ENCODE data around the gene CDH5. TPM values are rescaled to one million over a fixed set of nuclear protein-coding genes. Genes with fewer than 3 reads are reported as not detected.

CDH5 gene
- total RNA-seq, 2 experiments from 2014 or later, result not detected

GRCh38 chr16:66405057-66405783, 38.7 kb downstream of the CDH5 start:
- CTCF ChIA-PET (ENCODE audit: unreplicated experiment), result interaction anchor here (0.6 to 1.2 kb wide), 4 partner anchors 40 to 463 kb away, joined by 3 to 5 read pairs (median 3); no protein-coding TSS in a partner anchor
- TF ChIP-seq CTCF (conservative IDR thresholded peaks at IDR 0.05; ENCODE audit: low read length) (no peak), EZH2phosphoT487 (IDR thresholded peaks at IDR 0.05; ENCODE audit: borderline replicate concordance, low read depth, low read length) (no peak)

DNA sequence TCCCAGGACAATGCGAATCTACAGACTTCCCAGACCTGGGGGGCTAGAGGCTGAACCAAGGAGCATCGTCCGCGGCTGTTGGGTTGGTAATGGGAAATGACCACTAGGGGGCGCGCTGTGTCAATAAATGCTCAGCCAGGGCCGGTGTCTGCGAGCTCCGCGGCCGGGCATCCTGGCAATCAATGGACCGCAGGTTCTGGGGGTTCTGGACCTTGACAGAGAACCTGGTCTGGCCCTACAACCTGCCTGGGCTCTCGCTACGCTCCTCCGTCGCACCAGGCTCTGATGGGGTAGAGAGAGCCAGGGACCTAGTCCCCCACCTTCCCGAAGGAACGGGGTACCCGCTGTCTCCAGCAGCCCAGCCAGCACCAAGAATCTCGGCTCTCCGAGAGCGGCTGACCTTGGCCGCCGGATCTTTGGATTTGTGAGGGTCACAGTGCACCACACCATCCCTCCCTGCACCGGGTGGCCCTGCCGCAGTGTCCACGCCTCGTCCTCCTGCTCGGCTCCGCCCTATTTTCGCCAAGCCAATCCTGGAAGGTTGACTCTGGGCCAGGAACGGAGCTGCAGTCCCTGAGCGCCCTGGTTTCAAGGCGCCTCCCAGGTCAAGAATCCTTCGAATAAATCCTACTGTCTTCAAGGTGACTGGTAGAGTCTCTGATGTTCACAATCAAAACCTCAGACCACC, 40.2 kb downstream of the CDH5 start:
- ChIA-PET POLR2A (interaction anchor here (0.7 to 1.7 kb wide), 2 partner anchors 70 to 117 kb away, joined by 3 to 4 read pairs; no protein-coding TSS in a partner anchor), CTCF (ENCODE audit: unreplicated experiment) (interaction anchor here (0.6 kb wide), 1 partner anchor 196 kb away, joined by 3 read pairs; no protein-coding TSS in a partner anchor)
- peak overlapping the region; percentile 79 for H3K4me2 ChIP-seq (ENCODE audit: low read length)
- H3K9me2 ChIP-seq (ENCODE audit: insufficient read depth, low read length), result no peaks in the 10 kb centered on the region
- no peaks in the 10 kb centered on the region for H3K36me3 ChIP-seq (ENCODE audit: insufficient read depth, low read length)
- intact Hi-C loops (cut with micrococcal nuclease; ENCODE audit: unreplicated experiment), result loop anchor here (1.0 to 10.0 kb wide), 6 partner anchors 77 to 466 kb away; no protein-coding TSS in a partner anchor
- no peak overlapping the region for H3K27ac ChIP-seq (ENCODE audit: low read depth, low read length, poor library complexity, severe bottlenecking)
- no peak for TF ChIP-seq EZH2phosphoT487 (IDR thresholded peaks at IDR 0.05; ENCODE audit: borderline replicate concordance, low read depth, low read length)
- TF ChIP-seq CTCF (conservative IDR thresholded peaks at IDR 0.05; ENCODE audit: low read length), result peak; percentile 90
- peaks cover 15% of the 10 kb centered on the region for H3K4me1 ChIP-seq (ENCODE audit: insufficient read depth, low read length, poor library complexity, severe bottlenecking)
- DNase-seq (ENCODE audit: low spot score), result peak; percentile 82
- no peaks in the 10 kb centered on the region; the same call in 1 of the 2 replicates for H3K9me3 ChIP-seq (ENCODE audit: low read length)
- BruUV-seq (replicated peaks), result no TSS peak
- H3K4me3 ChIP-seq (ENCODE audit: low read depth, low read length, poor library complexity, severe bottlenecking), result peak overlapping the region; percentile 59
- no peaks in the 10 kb centered on the region for H3K79me2 ChIP-seq (ENCODE audit: insufficient read depth, low read depth, low read length)
- H2AFZ ChIP-seq (ENCODE audit: low read length), result peak overlapping the region; percentile 89
- no peaks in the 10 kb centered on the region for H4K20me1 ChIP-seq (ENCODE audit: insufficient read depth, low read length)

More at GRCh38 chr16:66405057-66405783, 38.7 kb downstream of the CDH5 start:
- Histone ChIP-seq H3K9me3 (ENCODE audit: low read length) (no peaks in the 10 kb centered on the region), H4K20me1 (ENCODE audit: insufficient read depth, low read length) (no peaks in the 10 kb centered on the region), H3K4me2 (ENCODE audit: low read length) (no peak overlapping the region), H3K36me3 (ENCODE audit: insufficient read depth, low read length) (no peaks in the 10 kb centered on the region), H3K4me3 (ENCODE audit: low read depth, low read length, poor library complexity, severe bottlenecking) (no peak overlapping the region), H3K79me2 (ENCODE audit: insufficient read depth, low read depth, low read length) (no peaks in the 10 kb centered on the region), H2AFZ (ENCODE audit: low read length) (no peak overlapping the region), H3K27ac (ENCODE audit: low read depth, low read length, poor library complexity, severe bottlenecking) (no peak overlapping the region), H3K4me1 (ENCODE audit: insufficient read depth, low read length, poor library complexity, severe bottlenecking) (peaks cover 15% of the 10 kb centered on the region), H3K9me2 (ENCODE audit: insufficient read depth, low read length) (no peaks in the 10 kb centered on the region)
- DNase-seq (ENCODE audit: low spot score), result no peak
- no TSS peak for BruUV-seq (replicated peaks)
- intact Hi-C loops (cut with micrococcal nuclease; ENCODE audit: unreplicated experiment), result loop anchor here (5.0 to 10.0 kb wide), 2 partner anchors 202 to 320 kb away; no protein-coding TSS in a partner anchor
- POLR2A ChIA-PET, result interaction anchor here (0.5 to 1.1 kb wide), 2 partner anchors 83 to 110 kb away, joined by 3 to 4 read pairs; no protein-coding TSS in a partner anchor
